ENCODE measurements around the gene TEF.
"Not testable (repeated sequence)": the region's sequence is repeated elsewhere in the genome, so short reads cannot be mapped to it uniquely, and the experiment has no call there.

Gene TEF

GRCh38 chr22:41402851-41403250 lies 21.1 kb downstream of the TEF start:
- not testable (repeated sequence) for H4K8ac ChIP-seq (ENCODE audit: low read depth, low read length); H3K4me3 ChIP-seq (ENCODE audit: low read length in 2 of 2); H3K79me1 ChIP-seq (ENCODE audit: low read depth, low read length); H3K27ac ChIP-seq (replicated peaks; ENCODE audit: low read length); DNase-seq (ENCODE audit: low spot score); H3K36me3 ChIP-seq (replicated peaks in 1 of 2; ENCODE audit: control insufficient read depth in 2 of 2, insufficient read depth in 2 of 2, low read length in 2 of 2); H3K4me2 ChIP-seq (ENCODE audit: insufficient read depth, low read length, poor library complexity, severe bottlenecking); H3K14ac ChIP-seq (ENCODE audit: low read length); H3K9ac ChIP-seq (ENCODE audit: low read depth, low read length, poor library complexity); H2BK15ac ChIP-seq (ENCODE audit: low read length); H3K9me3 ChIP-seq (replicated peaks in 1 of 2; ENCODE audit: control insufficient read depth in 2 of 2, insufficient read depth in 1 of 2, low read depth in 1 of 2, low read length in 2 of 2); H3K4me1 ChIP-seq (ENCODE audit: control insufficient read depth in 2 of 2, insufficient read depth in 1 of 2, low read depth in 1 of 2, low read length in 2 of 2); H4K91ac ChIP-seq (ENCODE audit: low read depth, low read length, poor library complexity); H3K4ac ChIP-seq (ENCODE audit: low read length); H3K18ac ChIP-seq (ENCODE audit: low read length); H2BK120ac ChIP-seq (ENCODE audit: low read depth, low read length); H2AFZ ChIP-seq (ENCODE audit: low read length); H2BK5ac ChIP-seq (ENCODE audit: low read length); H2BK12ac ChIP-seq (ENCODE audit: low read length); H3K27me3 ChIP-seq (ENCODE audit: control insufficient read depth in 3 of 3, insufficient read depth in 3 of 3, low read depth in 1 of 3, low read length in 3 of 3); H3K23ac ChIP-seq (ENCODE audit: low read depth, low read length, poor library complexity); H2AK5ac ChIP-seq (ENCODE audit: low read depth, low read length)
- no CpG with 5 or more reads among the region's 14 CpGs for WGBS, 2 donors (ENCODE audit: extremely low coverage in 2 of 2, insufficient read length in 2 of 2, insufficient replicate concordance in 1 of 2)

- Histone ChIP-seq H3K9me3 (replicated peaks in 1 of 2; ENCODE audit: control insufficient read depth in 2 of 2, insufficient read depth in 1 of 2, low read depth in 1 of 2, low read length in 2 of 2) (no peaks in the 10 kb centered on the region), H2BK5ac (ENCODE audit: low read length) (no peak overlapping the region), H3K23ac (ENCODE audit: low read depth, low read length, poor library complexity) (no peak overlapping the region), H2BK12ac (ENCODE audit: low read length) (no peak overlapping the region), H3K9ac (ENCODE audit: low read depth, low read length, poor library complexity) (no peak overlapping the region), H2AK5ac (ENCODE audit: low read depth, low read length) (peak overlapping the region; percentile 64), H3K4me1 (ENCODE audit: control insufficient read depth in 2 of 2, insufficient read depth in 1 of 2, low read depth in 1 of 2, low read length in 2 of 2) (peaks cover 0 to 2% of the 10 kb centered on the region in 2 donors), H3K4me3 (ENCODE audit: low read length in 2 of 2) (no peak overlapping the region), H3K27me3 (ENCODE audit: control insufficient read depth in 3 of 3, insufficient read depth in 3 of 3, low read depth in 1 of 3, low read length in 3 of 3) (no peaks in the 10 kb centered on the region), H3K14ac (ENCODE audit: low read length) (no peak overlapping the region), H3K36me3 (replicated peaks in 1 of 2; ENCODE audit: control insufficient read depth in 2 of 2, insufficient read depth in 2 of 2, low read length in 2 of 2) (no peaks in the 10 kb centered on the region), H3K79me1 (ENCODE audit: low read depth, low read length) (no peaks in the 10 kb centered on the region), H3K27ac (replicated peaks; ENCODE audit: low read length) (no peak overlapping the region), H2BK15ac (ENCODE audit: low read length) (peak overlapping the region; percentile 78), H4K91ac (ENCODE audit: low read depth, low read length, poor library complexity) (no peak overlapping the region), H2BK120ac (ENCODE audit: low read depth, low read length) (no peak overlapping the region), H3K18ac (ENCODE audit: low read length) (peak overlapping the region; percentile 74), H3K4ac (ENCODE audit: low read length) (no peak overlapping the region), H3K4me2 (ENCODE audit: insufficient read depth, low read length, poor library complexity, severe bottlenecking) (no peak overlapping the region), H2AFZ (ENCODE audit: low read length) (peak overlapping the region; percentile 70), H4K8ac (ENCODE audit: low read depth, low read length) (peak overlapping the region; percentile 98)
- DNase-seq (ENCODE audit: low spot score), result peak; percentile 80
- WGBS, 2 donors (ENCODE audit: extremely low coverage in 2 of 2, insufficient read length in 2 of 2, insufficient replicate concordance in 1 of 2), result no CpG with 5 or more reads among the region's 18 CpGs
These were observed 22.0 kb downstream of the TEF start for GRCh38 chr22:41403532-41404318.

- Histone ChIP-seq H2BK12ac (ENCODE audit: low read length) (no peak overlapping the region), H3K23ac (ENCODE audit: low read depth, low read length, poor library complexity) (no peak overlapping the region), H3K27ac (replicated peaks; ENCODE audit: low read length) (no peak overlapping the region), H3K9ac (ENCODE audit: low read depth, low read length, poor library complexity) (no peak overlapping the region), H4K91ac (ENCODE audit: low read depth, low read length, poor library complexity) (no peak overlapping the region), H2BK15ac (ENCODE audit: low read length) (no peak overlapping the region), H3K36me3 (replicated peaks in 1 of 2; ENCODE audit: control insufficient read depth in 2 of 2, insufficient read depth in 2 of 2, low read length in 2 of 2) (no peaks in the 10 kb centered on the region), H2AK5ac (ENCODE audit: low read depth, low read length) (no peak overlapping the region), H3K9me3 (replicated peaks in 1 of 2; ENCODE audit: control insufficient read depth in 2 of 2, insufficient read depth in 1 of 2, low read depth in 1 of 2, low read length in 2 of 2) (no peaks in the 10 kb centered on the region), H3K14ac (ENCODE audit: low read length) (no peak overlapping the region), H2BK5ac (ENCODE audit: low read length) (no peak overlapping the region), H3K4me3 (ENCODE audit: low read length in 2 of 2) (peak overlapping the region in 1 of 2 donors; percentile 28), H3K27me3 (ENCODE audit: control insufficient read depth in 3 of 3, insufficient read depth in 3 of 3, low read depth in 1 of 3, low read length in 3 of 3) (no peaks in the 10 kb centered on the region), H2BK120ac (ENCODE audit: low read depth, low read length) (no peak overlapping the region), H4K8ac (ENCODE audit: low read depth, low read length) (no peak overlapping the region), H3K4me2 (ENCODE audit: insufficient read depth, low read length, poor library complexity, severe bottlenecking) (no peak overlapping the region), H2AFZ (ENCODE audit: low read length) (no peak overlapping the region), H3K79me1 (ENCODE audit: low read depth, low read length) (no peaks in the 10 kb centered on the region), H3K4me1 (ENCODE audit: control insufficient read depth in 2 of 2, insufficient read depth in 1 of 2, low read depth in 1 of 2, low read length in 2 of 2) (peaks cover 0 to 2% of the 10 kb centered on the region in 2 donors), H3K18ac (ENCODE audit: low read length) (no peak overlapping the region), H3K4ac (ENCODE audit: low read length) (no peak overlapping the region)
- WGBS, 2 donors (ENCODE audit: extremely low coverage in 2 of 2, insufficient read length in 2 of 2, insufficient replicate concordance in 1 of 2), result no CpG with 5 or more reads among the region's 8 CpGs
- DNase-seq (ENCODE audit: low spot score), result no peak
These were observed 23.8 kb downstream of the TEF start for GRCh38 chr22:41405588-41405987.

- H3K4me3 ChIP-seq (ENCODE audit: low read length in 2 of 2), result no peak overlapping the region
- no peak overlapping the region for H3K9ac ChIP-seq (ENCODE audit: low read depth, low read length, poor library complexity)
- H4K8ac ChIP-seq (ENCODE audit: low read depth, low read length), result no peak overlapping the region
- no peaks in the 10 kb centered on the region for H3K9me3 ChIP-seq (replicated peaks in 1 of 2; ENCODE audit: control insufficient read depth in 2 of 2, insufficient read depth in 1 of 2, low read depth in 1 of 2, low read length in 2 of 2)
- no peaks in the 10 kb centered on the region for H3K36me3 ChIP-seq (replicated peaks in 1 of 2; ENCODE audit: control insufficient read depth in 2 of 2, insufficient read depth in 2 of 2, low read length in 2 of 2)
- no peak overlapping the region for H3K18ac ChIP-seq (ENCODE audit: low read length)
- H3K23ac ChIP-seq (ENCODE audit: low read depth, low read length, poor library complexity), result no peak overlapping the region
- H3K79me1 ChIP-seq (ENCODE audit: low read depth, low read length), result no peaks in the 10 kb centered on the region
- H3K4me2 ChIP-seq (ENCODE audit: insufficient read depth, low read length, poor library complexity, severe bottlenecking), result no peak overlapping the region
- no peak overlapping the region for H2BK12ac ChIP-seq (ENCODE audit: low read length)
- H3K27me3 ChIP-seq (ENCODE audit: control insufficient read depth in 3 of 3, insufficient read depth in 3 of 3, low read depth in 1 of 3, low read length in 3 of 3), result no peaks in the 10 kb centered on the region
- no peak overlapping the region for H2BK5ac ChIP-seq (ENCODE audit: low read length)
- H2BK120ac ChIP-seq (ENCODE audit: low read depth, low read length), result no peak overlapping the region
- no peak overlapping the region for H3K4ac ChIP-seq (ENCODE audit: low read length)
- no peak overlapping the region for H3K14ac ChIP-seq (ENCODE audit: low read length)
- H2BK15ac ChIP-seq (ENCODE audit: low read length), result no peak overlapping the region
- H4K91ac ChIP-seq (ENCODE audit: low read depth, low read length, poor library complexity), result no peak overlapping the region
- no peak for DNase-seq (ENCODE audit: low spot score)
- H2AFZ ChIP-seq (ENCODE audit: low read length), result no peak overlapping the region
- H3K4me1 ChIP-seq (ENCODE audit: control insufficient read depth in 2 of 2, insufficient read depth in 1 of 2, low read depth in 1 of 2, low read length in 2 of 2), result peaks cover under 1 to 5% of the 10 kb centered on the region in 2 donors
- no peak overlapping the region for H2AK5ac ChIP-seq (ENCODE audit: low read depth, low read length)
- H3K27ac ChIP-seq (replicated peaks; ENCODE audit: low read length), result no peak overlapping the region
These were observed 24.7 kb downstream of the TEF start for GRCh38 chr22:41406410-41406809.

All from neuronal stem cell (in vitro differentiated cells).